Activated effector memory CD4-positive, alpha-beta T cell treated with Interleukin-2 at 50 U/mL for 16 hours (primary cell): ENCODE measurements around the gene CHRNA4.

Experiments used
- DNase-seq: peaks from one replicate; pipeline ENCODE4 v3.0.0-alpha.2; 2020

CHRNA4 gene

DNA sequence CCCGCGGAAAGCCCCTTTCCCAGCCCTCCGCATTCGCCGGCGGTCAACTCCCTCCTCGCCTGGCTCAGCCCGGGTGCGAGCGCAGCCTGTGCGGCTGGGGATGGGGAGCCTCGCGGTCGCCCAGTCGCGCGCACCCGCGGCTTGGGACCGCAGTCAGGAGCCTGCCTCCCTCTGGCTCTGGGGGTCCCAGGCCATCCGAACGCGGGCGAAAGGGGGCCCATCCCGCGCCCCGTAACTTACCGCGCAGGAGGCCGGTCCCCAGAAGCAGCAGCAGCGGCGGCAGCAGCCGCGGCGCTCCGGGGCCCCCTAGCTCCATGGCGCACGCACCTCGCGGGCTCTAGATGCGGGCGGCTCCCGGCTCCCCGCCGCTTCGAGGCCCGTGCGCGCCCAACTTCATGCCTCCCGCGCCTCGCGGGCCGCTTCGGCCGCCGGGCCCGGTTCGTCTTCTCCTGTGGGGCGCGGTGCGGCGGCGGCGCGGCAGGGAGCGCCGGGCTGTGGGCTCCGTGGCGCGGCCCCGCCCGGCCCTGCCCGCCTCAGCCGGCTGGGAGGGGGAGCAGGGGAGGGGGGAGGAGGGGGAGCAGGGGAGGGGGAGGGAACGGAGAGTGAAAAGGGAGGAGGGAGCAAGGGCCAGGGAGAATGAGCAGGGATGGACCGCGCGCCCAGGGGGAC lies at the start of gene CHRNA4:
CHRNA4 (minus strand) TSS at position 500 of the 669 bp plus-strand sequence; CDS start at position 316, 184 bp downstream.
- no peak for DNase-seq

- no peak for DNase-seq
Observed at GRCh38 chr20:63409834-63410435, 48.8 kb upstream of the CHRNA4 start.

DNA sequence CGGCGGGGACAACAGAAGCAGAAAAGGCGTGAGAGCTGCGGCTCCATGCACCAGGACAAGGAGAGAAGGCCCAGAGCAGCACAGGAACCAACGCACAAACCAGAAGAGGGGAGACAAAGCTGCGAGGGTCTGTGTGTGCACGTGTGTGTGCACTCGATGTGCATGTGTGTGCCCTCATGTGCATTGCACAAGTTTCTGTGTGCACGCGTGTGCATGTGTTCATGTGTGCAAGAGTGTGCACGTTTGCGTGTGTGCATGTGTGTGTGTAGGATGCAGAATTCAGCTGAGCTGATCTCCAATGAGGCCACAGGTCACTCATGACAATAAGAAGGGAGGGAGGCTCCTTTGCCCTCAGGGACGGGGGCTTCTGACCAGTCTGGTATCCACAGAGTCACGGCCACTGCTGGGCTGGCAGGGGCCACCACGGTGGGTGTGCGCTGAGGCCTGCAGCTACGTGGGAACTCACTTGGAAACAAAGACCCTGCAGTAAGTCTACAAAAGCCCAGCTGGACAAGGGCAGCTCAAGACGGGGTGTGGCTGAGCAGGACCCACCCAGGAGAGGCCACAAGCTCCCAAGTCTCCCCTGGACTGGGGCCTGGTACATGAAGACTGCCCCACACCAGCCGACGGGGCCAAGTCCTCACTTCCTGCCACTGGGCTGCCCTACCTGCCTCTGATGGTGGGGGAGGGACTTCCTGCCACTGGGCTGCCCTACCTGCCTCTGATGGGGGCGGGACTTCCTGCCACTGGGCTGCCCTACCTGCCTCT lies 48.1 kb upstream of the CHRNA4 start:
- no peak for DNase-seq

GRCh38 chr20:63408684-63409046 lies 47.5 kb upstream of the CHRNA4 start:
- DNase-seq = no peak

GRCh38 chr20:63407928-63408683 lies 47.0 kb upstream of the CHRNA4 start:
- no peak for DNase-seq

- no peak for DNase-seq
Observed at GRCh38 chr20:63406617-63407245, 45.6 kb upstream of the CHRNA4 start.

DNA sequence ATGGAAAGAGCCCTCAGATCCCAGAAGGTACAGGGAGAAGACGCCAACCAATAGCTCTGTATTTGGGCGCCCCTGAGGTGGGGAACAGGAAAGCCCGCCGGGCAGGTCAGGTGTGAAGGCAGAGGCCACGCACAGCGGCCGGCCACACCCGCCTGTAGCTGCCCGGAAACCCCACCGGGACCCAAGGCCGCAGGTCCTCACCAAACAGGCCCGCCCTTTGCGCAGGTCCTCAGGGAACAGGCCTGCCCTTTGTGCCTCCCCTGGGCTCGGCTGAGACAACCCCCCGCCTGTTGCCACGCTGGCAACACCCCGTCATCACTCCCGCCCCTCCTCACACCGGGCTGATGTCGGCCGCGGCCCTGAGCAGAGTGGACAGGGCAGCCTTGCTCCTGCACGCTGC lies 44.9 kb upstream of the CHRNA4 start:
- DNase-seq = no peak

DNA sequence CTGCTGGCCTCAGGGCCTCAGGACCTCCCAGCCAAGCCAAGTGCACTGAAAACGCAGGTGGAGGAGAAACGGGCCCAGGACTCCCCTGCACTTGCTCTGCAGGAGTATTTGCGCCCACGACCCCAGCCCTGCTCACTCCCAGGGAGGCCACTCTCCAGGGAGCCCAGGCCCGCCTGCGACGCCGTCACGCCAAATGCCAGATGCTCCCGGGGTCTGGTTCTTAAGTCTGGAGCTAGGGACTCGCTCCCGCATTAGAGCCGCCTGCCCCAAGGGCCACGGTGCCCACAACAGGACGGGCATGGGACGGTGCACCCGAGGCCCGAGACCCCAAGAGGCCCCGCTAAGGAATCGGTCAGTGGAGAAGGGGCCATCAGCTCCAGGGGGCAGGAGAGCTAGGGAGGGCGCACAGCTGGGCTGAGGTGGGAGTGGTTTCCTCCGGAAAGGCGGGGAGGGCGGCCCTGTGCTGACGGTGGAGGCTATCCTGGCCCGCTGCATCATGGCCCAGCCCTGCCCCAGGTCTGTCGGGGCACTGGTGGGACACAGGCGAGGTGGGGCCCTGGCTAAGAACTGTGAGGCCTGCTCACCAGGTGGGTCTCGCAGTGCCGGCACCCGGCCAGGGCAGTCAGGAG lies 44.1 kb upstream of the CHRNA4 start:
- DNase-seq = no peak

DNA sequence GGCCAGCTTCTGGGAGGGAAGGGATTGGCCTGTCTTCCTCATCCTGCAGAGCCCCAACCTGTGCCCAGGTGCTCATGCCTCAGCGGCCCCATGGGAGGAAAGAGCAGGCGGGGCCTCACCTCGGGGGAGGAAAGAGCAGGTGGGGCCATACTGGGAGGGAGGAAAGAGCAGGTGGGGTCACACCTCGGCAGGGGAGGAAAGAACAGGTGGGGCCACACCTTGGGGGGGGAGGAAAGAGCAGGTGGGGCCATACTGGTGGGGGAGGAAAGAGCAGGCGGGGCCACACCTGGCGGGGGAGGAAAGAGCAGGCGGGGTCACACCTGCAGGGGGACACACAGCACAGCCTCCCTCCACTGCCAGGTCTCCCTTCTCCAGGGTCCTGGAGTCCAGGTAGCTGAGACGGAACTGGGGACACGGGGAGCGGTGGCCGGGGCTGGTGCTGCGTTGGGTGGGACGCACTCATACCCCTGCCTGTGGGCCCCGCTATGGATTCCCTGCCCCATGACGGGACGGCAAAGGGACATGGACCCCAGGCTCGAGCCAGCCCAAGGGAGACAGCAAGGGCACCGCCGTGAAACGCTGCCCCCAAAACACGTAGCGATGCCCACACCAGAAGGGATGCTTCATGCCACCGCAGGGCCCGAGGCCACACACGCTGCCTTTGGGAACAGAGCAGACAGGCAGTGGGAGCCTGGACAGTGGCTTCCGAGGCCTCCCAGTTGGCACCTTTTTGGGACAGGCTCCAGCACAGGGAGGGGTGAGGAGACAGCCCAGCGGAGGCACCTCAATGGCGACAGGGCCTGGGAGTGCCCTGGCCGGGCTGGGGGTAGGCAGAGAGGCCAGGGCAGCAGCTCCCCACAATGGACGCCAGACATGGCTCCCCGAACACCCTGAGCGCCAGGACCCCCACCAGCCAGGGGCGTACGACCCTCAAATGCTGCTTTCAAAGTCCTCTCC lies 43.3 kb upstream of the CHRNA4 start:
- DNase-seq = no peak

DNA sequence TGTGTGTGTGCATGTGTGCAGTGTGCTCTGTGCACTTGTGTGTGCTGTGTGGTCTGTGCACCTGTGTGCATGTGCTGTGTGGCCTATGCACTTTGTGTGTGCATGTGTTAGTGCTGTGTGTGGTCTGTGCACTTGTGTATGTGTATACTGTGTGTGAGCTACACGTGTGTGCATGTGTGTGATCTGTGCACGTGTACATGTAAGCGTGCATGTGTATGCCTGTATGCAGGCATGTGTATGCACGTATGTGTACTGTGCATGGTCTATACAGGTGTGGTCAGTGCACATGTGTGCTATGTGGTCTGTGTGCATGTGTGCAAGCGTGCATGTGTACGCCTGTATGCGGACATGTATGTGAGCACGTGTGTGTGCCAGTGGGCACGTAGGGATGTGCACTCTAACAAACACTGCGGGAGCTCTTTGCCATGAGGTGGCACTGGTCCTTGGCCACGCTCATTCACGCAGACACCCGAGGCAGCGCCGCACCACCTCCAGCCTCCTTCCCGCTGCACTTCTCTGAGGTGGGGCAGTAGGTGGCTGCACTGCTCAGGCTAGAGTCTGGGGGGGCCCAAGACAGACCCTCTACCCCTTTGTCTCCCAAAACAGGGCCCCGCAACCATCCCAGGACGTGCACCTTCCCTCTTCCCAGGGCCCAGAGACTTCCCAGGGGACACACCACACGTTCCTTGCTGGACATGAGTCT lies 42.4 kb upstream of the CHRNA4 start:
- no peak for DNase-seq

- DNase-seq = no peak
Observed at GRCh38 chr20:63402860-63403220, 41.7 kb upstream of the CHRNA4 start.

- DNase-seq = no peak
Observed at GRCh38 chr20:63402181-63402859, 41.2 kb upstream of the CHRNA4 start.

- no peak for DNase-seq
Observed at GRCh38 chr20:63401384-63402110, 40.4 kb upstream of the CHRNA4 start.

- DNase-seq = no peak
Observed at GRCh38 chr20:63400486-63401210, 39.5 kb upstream of the CHRNA4 start.

DNA sequence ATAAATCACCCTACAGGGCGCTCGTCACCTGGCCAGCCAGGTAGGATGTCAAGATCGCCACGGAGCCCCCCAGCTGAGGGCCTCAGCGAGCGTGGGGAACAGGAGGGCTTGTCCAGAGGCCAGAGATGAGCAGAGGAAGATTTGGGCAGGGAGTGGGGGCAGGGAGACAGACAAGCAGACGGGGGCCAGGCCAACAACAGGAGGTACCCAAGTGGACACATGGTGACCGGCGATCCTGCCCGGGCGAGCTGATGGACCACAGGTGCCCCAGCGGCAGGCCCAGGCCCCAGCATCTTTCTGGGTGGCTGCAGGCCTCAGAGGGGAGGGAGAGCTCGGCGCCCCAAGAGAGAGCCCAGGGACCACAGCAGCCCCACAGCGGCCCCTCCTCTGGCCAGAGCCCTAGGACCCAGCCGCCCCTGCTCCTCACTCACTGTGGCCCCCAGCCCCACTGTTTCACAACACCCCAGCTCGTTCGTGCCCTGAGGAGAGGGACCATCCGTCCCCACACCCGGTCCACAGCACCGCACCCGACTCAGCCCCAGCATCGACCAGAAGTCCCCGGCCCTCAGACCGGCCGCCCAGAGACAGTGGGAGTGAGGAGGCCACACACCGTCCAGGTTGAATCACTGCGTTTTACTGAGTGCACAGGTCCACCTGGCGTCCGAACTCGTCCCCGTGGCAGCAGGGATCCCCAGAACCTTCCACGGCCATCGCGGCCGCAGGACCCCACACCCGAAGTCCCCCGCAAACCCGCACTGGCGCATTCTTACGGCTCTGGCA lies 38.6 kb upstream of the CHRNA4 start:
- DNase-seq = no peak

DNA sequence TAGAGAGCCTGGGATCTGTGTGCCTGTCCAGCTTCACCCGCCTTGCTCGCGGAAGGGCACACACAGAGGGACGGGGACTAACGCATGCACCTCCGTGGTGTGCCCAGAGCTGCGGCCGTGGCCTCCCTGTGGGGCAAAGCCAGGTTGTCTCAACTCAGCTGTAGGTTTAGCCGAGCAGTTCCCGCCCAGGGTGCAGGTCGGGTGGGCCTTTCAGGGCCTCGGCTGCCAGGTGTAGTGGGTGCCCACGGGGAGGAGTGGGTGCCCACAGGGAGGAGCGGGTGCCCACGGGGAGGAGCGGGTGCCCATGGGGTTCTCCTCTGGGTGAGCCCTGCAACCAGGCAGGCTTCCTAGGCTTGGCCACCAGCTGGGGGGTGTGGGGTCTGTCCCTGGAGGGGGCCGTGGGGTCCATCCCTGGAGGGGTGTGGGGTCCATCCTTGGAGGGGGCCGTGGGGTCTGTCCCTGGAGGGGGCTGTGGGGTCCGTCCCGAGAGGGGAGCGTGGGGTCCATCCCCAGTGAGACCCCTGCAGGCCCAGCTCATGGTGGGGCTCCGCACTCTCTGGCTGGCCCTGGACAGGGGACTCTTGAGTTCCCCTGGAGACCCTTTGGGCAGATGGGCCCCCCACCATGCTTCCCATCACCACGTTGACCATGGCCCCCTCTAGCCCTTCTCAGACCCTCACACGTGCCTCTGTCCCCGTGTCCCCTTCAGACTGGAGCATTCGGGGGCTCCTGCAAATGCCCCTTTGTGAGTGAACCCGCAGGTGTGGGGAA lies 37.8 kb upstream of the CHRNA4 start:
- DNase-seq = no peak

DNA sequence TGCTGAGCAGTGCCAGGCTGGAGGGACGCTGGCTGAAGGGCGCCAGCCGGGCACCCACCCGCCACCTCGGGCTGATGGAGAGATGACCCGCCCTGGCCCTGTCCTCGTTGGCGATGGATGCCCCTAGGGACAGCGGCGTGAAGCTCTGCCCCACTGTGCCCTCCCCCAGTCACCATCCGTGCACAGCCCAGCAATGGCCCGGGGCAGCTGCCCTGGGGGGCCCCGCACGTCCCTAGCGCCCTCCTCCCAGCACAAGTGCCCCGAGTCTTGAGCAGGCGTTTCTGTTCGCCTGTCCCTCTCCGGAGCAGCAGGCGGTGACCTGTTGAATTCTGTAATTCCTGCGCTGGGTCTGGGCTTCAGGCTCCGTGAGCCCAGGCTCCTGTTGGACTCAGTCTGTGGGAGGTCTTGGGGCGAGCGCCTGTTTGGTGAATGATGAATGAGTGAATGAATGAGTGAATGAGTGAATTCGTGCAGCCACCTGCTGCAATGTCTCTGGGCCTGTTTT lies 36.8 kb upstream of the CHRNA4 start:
- no peak for DNase-seq
